LoVo (cell line): ENCODE measurements around the gene KIAA0232.
"Not testable (repeated sequence)": the region's sequence is repeated elsewhere in the genome, so short reads cannot be mapped to it uniquely, and the experiment has no call there.

Source experiments
- DNase-seq: peaks from one replicate; pipeline ENCODE4 v3.0.0-alpha.2; 2016; ENCODE audit warnings: low spot score

Gene KIAA0232

DNA sequence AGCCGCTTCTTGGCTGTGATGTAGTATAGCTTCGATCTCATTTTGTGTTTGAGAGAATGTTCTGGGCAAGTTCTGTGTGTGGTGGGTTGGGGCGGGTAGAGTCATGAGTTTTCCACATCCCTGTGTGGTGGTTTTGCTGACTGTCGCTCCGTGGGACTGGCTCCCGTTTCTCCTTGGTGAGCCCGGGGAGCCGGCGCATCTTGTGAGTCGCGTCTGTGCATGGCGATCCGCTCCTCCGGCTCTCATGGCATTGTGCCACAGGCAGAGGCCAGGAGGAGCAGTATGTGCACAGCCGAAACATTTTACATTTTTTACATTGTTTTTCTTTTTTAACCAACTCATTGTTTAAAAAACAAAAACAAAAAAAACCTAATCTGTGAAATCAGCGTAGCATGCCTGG is 99.4 kb downstream of the KIAA0232 start:
- DNase-seq: no peak

DNA sequence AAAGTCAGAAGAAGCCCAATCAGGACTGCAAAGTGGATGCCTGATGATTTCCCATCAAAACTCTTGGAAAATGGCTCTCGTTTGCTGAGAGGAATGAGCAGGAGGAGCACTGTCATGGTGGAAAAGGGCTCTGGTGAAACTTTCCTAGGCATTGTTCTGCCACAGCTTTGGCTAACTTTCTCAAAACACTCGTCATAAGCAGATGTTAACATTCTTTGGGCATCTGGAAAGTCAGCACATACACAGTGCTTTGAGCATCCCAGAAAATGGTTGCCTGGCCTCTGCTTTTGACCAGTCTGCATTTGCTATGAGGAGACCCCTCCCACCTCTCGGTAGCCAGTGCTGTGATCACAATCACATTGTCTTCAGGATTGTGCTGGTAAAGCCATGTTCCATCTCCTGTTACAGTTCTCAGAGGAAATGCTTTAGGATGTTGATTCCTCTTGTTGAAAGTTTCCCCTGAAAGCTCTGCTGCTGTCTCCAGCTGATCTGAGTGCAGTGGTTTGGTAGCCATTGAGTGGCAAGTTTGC is 101.9 kb downstream of the KIAA0232 start:
- no peak for DNase-seq

DNA sequence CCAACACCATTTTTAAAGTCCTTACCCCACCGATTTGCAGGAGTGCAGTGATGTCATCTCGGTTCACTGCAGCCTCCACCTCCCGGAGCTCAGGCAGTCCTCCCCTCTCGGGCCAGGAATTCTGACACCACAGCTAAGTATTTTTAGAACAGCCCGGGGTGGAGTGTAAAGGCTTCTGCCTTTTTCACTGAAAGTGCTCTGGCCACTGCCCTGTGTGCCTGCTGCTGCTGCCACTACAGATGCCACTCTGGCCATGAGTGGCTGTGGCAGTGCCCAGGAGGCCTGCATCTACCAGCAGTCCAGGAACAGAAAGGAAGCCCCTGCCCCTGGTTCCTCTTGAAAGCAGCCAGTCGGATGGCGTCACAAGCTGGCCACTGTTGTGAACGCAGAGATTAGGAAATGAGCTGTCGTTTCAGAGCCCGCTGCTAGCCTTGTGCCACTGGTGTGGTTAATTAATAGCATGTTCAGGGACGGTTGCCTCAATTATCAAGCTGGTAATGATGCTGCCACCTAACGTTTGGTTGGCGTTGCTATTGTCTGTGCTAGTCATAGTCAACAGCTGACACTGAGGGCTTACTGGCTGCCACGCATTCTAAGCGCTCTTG is 103.5 kb downstream of the KIAA0232 start:
- DNase-seq: peak; percentile 39

DNA sequence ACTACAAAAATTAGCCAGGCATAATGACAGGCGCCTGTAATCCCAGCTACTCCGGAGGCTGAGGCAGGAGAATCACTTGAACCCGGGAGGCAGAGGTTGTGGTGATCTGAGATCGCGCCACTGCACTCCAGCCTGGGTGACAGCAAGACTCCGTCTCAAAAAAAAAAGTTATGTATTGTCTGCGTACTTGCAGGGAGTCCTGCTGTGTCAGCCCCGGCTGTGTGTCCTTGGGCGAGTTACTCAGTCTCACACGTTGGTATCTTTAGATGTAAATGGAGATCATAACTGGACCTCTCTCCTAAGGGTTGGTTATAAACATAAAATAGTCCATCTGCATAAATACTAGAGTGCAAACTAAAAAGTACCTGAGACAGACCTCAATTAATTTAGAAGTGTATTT is 104.4 kb downstream of the KIAA0232 start:
- no peak for DNase-seq

DNA sequence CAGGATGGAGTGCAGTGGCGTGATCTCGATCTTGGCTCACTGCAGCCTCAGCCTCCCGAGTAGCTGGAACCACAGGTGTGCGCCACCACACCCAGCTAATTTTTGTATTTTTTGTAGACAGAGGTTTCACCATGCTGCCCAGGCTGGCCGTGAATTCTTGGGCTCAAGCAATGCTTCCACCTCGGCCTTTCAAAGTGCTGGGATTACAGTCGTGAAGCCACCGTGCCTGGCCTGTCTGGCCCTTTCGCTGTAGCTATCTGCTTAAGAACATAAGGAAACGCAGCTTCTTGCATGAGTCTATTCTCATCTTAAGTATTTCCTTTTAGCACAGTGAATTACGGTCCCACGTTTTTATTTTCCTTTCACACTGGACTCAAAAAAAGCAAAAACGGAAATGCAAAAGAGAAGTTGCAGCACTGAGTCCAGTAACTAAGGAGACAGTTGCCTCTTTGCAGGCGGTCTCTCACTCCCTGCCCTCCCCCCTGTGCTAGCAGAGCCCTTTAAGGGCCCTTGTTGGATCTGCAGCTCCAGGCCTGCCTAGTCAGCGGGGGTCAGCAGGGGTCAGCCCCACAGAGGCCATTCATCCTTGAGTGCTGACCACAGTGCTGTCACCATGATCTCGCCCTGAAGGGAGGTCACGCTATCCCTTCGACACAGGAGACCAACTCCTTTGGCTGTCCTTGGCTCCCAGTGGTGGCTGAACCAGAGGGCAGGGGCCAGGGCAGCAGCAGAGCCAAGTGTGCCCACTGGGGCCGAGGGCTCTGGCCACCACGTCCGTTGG is 105.3 kb downstream of the KIAA0232 start:
- no peak for DNase-seq

DNA sequence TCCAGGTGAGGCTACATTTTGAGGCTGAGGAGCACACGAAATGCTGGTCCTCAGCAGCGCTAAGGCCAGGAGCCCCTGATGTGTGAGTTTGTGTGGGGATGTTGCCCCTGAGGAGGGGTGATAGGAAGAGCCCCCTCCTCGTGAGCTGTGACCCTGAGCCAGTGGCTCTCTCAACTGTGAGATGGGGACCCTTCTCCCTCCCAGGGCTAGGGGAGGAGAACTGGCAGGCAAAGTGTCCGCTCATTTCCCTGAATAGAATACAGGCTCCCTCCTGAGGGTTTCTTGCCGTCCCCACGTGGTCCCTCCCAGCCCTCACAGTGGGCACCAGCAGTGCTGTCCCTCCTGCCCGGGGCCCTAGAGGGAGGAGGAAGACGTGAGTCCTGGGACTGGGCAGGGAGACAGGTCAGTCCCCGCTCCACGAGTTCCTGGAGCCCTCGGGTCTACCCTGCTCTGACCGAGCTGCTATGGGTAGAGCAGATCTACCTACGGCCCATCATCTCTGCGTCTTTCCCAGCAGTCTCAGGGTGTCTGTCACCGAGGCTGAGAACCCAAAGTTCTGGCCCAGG is 106.1 kb downstream of the KIAA0232 start:
- no peak for DNase-seq

DNA sequence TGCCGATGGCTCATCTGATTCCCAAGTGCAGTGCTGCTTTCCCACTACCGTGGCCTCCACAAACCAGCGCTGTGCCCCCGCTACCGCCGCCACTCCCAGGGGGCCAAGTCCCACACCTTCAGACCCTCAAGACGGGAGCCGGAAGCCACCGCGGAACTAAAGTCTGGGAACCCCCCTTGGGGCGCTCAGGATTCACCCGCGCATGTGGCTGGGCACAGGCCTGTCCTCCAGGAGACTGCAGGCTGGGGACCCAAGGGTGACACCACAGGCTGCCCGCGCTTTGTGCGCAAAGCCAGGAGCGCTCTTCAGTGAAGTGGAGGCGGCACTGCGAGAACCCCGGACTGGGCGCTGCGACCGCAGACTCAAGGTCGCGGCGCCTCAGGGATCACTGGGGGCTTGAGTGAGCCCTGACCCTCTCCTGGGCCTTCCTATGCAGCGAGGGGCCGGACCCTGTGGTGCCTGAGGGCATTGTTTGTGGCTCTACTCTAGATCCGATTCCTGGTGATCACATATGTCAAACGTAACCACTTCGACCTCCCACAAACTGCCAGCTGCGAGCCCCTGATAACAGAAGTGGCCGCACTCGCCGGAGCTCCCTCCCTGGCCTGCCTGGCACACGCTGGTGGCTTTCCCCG is 106.7 kb downstream of the KIAA0232 start:
- DNase-seq: no peak

DNA sequence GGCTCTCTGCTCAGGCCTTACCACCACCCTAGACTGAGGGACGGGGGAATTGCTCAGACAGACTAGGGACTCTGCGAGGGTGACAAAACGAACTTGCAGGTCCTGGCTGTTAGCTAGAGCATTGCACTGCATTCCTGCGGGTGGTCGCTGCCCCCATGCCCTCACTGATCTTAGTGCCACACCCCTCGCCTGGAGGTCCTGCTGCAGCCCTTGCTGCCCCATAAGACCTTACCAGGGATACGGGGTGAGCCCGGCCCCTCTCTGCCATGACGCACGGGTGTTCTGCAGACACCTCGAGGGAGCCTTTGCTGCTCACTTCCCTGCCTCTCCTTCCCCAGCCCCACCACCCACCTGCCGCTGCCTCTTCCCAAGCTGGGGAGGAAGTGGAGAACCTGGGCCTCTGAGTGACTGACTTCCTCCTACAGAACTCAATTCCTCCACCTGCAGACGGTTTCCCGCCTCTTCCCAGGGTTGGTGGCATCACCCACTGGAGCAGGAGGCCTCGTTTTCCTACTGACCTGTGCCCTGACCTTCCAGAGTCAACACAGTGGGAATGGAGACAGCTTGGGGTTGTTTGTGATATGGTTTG is 107.3 kb downstream of the KIAA0232 start:
- no peak for DNase-seq

DNA sequence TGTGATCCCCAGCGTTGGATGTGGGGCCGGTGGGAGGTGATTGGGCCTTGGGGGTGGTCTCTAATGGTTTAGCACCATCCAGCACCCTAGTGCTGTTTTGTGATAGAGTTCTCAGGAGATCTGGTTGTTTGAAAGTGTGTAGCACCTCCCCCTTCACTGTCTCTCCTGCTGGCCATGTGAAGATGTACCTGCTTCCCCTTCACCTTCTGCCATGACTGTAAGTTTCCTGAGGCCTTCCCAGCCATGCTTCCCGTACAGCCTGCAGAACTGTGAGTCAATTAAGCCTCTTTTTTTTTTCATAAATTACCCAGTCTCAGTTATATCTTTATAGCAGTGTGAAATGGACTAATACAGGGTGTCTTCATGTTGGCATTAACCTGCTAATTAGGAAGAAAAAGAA is 107.8 kb downstream of the KIAA0232 start:
- no peak for DNase-seq

DNA sequence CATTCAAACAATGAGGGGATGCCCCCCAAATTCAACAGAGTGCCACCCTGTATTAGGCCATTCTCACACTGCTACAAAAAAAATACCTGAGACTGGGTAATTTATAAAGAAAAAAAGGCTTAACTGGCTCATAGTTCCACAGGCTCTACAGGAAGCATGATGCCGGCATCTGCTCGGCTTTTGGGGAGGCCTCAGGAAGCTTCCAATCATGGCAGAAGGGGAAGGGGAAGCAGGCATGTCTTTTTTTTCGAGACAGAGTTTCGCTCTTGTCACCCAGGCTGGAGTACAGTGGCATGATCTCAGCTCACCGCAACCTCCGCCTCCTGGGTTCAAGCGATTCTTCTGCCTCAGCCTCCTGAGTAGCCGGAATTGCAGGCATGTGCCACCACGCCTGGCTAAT is 108.4 kb downstream of the KIAA0232 start:
- DNase-seq: not testable (repeated sequence)

DNA sequence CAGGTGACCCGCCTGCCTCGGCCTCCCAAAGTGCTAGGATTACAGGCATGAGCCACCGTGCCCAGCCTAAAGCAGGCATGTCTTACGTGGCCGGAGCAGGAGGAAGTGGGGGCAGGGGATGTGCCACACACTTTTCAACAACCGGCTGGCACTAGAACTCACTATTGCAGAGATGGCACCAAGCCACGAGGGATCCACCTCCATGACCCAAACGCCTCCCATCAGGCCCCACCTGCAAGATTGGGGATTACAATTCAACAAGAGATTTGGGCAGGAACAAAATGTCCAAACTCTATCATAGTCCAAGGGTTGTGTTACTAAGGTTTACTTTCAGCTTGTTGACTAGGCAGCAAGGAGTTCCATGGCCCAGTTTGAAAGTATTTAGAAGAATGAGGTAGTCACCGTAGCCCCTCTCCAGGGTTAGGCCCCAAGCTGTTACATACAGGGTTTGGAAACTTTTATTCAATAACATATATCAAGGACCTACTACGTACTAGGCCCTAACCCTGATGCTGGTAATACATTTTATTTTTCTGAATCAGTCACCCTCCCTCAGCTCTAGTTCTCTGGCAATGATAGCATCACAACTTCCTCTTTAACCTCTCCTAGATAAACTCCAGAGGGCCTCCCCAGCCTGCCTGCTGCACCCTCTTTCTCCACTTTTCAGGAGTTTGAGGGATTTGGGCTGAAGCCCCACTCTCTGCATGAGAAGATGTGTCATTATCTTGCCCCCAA is 109.1 kb downstream of the KIAA0232 start:
- DNase-seq: no peak

DNA sequence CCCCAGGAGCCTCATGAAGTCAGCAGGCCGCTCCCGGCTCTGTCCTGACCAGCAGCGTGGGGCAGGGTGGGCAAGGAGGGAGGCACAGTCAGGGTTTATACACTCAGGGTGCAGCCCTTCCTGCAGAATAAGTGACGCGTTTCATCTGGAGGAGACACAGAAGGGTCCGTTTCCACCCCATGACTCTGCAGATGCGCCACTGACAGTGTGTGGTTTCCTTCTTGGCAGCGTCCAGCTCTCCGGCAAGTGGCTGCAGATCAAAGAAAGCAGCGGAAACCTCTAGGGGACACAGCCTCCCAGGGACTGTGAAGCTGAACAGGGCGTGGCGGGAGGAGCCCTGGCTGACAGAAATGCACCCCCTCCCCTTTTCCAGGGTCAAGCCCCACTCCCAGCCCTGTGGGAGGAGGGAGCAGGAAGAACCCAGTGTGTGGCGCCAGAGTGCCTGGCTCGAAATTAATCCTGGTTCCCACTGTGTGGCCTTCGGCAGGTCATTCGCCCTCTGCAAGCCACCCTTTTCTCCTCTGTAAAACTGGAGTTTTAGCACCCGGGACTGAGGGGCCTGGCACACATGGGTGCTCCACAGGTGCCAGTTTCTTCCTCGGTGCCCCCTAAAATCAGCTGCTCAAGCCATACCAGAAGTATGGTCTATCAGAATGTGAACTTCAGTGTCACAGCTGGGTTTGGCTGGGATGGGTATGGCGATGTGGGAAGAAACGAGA is 109.8 kb downstream of the KIAA0232 start:
- DNase-seq: no peak

DNA sequence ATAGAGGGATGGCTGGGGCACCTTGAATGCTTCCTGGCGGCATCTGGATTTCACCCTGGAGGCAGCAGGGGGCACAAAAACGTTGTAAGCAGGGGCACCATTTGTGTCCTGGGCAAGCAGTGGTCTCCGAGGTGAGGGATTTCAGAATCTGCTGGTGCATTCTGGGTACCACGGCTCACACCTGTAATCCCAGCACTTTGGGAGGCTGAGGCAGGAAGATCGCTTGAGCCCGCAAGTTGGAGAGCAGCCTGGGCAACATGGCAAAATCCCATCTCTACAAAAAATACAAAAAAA is 110.3 kb downstream of the KIAA0232 start:
- DNase-seq: no peak

DNA sequence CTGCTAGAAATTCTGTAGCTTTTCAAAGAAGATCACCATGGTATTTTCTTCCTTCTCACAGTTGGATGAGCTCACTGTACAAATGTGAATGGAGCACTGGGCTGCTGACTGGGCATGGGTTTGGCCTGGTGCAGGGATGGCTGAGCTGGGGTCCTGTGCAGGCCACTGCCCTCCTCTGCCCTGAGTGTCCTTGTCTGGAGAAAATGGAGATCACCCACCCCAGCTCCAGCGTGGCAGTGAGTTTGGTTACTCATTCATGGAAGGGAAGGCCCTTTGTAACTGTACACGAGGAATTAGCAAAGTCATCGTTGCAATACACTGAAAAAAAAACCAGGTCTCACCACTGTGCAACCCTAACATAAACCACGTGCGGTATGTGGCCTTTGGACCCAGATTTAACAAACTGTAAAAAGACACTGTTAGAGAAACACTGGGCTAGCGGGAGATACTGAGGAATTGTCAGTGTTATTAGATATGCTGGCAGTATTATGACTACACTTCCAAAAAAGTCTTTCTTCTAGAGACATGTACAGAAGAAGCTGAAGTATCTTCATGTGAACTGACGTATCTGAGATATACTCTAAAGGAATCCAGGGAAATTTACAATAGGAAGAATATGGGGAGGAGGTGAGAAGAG is 111.0 kb downstream of the KIAA0232 start:
- DNase-seq: peak; percentile 81

DNA sequence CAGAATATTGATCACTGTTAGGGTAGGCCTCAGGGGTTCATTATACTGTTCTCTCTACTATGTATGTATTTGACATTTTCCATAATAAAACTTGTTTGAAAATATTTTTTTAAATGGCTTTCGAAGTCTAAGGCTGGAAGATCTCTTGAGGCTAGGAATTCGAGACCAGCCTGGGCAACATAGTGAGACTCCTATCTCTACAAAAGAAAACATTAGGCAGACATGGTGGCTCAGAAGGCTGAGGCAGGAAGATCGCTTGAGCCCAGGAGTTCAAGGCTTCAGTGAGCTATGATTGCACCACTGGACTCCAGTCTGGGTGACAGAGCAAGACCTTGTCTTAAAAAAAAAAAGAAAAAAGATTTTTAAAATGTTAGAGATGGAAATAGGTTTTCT is 111.6 kb downstream of the KIAA0232 start:
- DNase-seq: no peak

DNA sequence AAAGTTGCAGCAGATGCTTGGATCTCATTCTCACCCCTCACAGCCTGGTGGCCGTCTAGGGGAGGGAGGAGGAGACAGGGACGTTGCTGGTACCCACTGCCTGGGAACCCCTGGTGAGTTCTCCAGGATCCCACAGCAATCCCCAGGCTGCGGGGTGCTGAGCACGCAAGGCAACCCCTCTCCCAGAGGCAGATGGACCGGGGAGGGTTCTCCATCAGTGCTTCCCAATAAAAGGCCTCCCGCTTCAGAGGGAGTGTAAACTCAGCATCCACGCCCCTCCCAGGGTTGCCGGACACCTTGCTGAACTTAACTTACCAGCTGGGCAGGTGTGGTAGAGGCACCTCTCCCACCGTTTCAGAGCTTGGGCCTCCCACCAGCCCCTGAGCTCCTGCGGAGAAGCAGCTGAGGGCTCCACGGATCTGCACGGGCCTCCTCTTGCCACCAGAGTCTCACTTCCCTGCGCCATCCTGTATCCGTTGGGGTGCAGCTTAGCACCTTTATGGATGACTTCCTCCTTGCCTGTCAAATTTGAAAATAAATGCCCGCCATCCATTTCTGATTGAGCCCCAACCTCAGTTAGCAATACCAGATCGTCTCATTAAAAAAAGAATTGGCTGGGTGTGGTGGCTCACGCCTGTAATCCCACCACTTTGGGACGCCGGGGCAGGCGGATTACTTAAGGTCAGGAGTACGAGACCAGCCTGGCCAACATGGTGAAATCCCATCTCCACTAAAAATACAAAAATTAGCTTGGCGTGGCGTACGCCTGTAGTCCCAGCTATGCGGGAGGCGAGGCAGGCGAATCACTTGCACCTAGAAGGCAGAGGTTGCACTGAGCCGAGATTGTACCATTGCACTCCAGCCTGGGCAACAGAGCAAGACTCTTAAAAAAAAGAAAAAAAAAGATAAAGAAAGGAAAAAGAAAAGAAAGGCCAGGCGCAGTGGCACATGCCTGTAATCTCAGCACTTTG is 112.3 kb downstream of the KIAA0232 start:
- no peak for DNase-seq

DNA sequence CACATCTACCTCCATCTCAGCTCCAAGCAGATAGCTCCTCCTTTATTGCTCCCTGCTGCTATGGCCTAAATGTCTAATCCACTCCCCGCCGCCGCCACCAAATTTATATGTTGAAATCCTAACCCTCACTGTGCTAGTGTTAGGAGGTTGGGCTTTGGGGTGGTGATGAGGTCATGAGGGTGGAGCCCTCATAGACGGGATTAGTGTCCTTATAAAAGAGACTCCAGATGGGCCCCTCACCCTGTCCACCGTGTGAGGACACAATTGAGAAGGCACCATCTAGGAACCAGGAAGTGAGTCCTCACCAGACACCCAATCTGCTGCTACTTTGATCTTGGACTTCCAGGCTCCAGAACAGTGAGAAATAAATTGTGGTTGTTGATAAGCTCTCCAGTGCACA is 113.5 kb downstream of the KIAA0232 start:
- DNase-seq: no peak

DNA sequence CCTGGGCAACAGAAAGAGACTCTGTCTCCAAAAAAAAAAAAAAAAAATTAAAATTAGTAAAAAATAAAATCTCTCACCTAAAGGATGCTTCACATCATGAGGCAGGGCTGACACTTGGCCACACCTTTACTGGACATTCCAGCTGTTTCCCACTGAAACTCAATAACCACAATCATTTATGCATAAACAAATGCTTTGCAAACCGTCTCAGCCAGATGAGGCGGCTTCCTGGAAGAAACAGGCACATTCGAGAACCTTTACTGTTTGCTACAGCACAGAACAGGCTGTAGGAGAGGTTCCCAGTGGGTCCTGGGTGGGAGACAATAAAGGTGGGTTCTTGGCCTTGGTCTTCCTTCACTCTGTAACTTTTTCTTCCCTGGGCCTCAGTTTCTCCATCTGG is 116.2 kb downstream of the KIAA0232 start:
- DNase-seq: no peak

DNA sequence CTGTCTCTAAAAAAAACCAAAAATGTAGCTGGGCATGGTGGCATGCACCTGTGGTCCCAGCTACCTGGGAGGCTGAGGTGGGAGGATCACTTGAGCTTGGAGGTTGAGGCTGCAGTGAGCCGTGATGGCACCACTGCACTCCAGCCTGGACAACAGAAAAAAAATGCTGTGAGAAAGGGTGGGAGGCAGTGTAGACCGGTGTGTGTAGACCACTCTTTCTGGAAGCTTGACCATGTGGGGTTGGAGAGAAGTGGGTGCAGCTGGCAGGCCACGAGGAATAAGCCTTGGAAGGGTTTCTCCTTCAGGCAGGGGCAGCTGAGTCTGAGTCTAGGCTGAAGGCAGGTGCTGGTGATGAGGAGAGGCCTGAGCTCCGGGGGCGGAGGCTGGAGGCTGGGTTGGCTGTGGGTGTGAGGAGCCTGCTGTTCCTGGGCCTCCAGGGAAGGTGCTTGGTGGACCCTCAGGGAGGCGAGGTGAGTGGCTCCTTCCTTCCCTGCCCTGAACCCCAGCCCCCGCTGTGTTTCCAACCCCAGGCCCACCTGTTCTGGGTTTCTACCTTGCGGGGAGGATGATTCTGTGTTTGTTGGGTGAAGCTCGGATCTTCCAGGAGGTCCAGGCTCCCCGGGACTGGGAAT is 117.8 kb downstream of the KIAA0232 start:
- no peak for DNase-seq
